Pulmonary artery endothelial cell (primary cell): Measurements from ENCODE around the gene LIMS4. TPM values are rescaled to one million over a fixed set of nuclear protein-coding genes. Genes with fewer than 3 reads are reported as not detected.
"Not testable (repeated sequence)": the region's sequence is repeated elsewhere in the genome, so short reads cannot be mapped to it uniquely, and the experiment has no call there.

Experiments
- DNase-seq: peaks from one replicate; pipeline ENCODE4 v3.0.0-alpha.2; 2011; ENCODE audit warnings: low read depth, low spot score
- total RNA-seq: library from RNA; depleted of rRNA; stranded (reverse); fragments of >200 nt; gene quantifications from 2 replicates; pipeline ENCODE4 v1.2.3, GENCODE V29; 2014

Gene LIMS4, protein sequence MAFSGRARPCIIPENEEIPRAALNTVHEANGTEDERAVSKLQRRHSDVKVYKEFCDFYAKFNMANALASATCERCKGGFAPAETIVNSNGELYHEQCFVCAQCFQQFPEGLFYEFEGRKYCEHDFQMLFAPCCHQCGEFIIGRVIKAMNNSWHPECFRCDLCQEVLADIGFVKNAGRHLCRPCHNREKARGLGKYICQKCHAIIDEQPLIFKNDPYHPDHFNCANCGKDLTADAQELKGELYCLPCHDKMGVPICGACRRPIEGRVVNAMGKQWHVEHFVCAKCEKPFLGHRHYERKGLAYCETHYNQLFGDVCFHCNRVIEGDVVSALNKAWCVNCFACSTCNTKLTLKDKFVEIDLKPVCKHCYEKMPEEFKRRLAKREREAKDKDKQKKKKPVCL
- total RNA-seq: 11.1 and 12.4 TPM in 2 replicates

GRCh38 chr2:110472171-110473058, at the start of gene LIMS4:
TSS of gene LIMS4 (minus strand) at chr2:110472816. CDS start at chr2:110472778, 38 bp downstream.
- not testable (repeated sequence) for DNase-seq

GRCh38 chr2:110499755-110500377, 27.2 kb upstream of the LIMS4 start:
- not testable (repeated sequence) for DNase-seq

GRCh38 chr2:110496027-110496426, 23.4 kb upstream of the LIMS4 start:
- not testable (repeated sequence) for DNase-seq

DNA sequence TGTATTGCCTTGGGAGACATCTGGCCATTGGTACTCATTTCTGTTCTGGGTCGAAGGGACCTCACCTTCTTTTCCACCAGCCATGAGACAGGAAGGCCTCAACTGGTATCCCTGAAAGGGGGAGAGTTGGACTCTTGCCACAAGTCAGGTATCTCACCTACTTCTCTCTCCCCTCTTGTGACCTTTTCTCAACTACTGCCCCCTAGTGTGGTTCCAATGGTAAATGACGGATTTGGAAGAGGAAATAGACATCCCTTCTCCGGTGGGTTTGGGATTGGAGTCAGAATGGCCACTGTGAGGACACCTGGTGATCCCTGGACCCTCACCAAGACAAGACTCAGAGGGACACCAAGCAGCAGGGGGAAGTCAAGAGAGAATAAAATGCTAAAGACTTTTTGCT, 21.9 kb upstream of the LIMS4 start:
- not testable (repeated sequence) for DNase-seq

GRCh38 chr2:110488991-110489390, 16.4 kb upstream of the LIMS4 start:
- DNase-seq: not testable (repeated sequence)

DNA sequence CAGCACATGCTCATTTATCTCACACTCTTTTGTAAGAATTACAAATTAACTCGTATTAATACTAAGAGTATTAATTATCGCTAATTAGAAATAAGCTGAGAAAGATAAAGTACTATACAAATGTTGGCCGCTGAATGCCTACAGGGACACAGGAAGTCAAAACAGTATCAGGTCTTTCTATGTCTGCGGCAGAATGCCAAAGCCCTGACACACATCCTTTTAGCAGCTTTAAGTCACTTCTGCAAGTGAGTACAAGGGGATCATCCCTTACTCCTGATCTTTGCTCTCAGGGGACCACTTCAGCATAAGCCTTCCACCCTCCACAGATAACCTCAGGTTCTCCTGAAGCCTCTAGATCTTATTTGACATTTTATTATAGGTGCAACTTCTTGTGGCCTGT, 10.1 kb upstream of the LIMS4 start:
- not testable (repeated sequence) for DNase-seq

GRCh38 chr2:110481200-110481599, 8.6 kb upstream of the LIMS4 start:
- not testable (repeated sequence) for DNase-seq

DNA sequence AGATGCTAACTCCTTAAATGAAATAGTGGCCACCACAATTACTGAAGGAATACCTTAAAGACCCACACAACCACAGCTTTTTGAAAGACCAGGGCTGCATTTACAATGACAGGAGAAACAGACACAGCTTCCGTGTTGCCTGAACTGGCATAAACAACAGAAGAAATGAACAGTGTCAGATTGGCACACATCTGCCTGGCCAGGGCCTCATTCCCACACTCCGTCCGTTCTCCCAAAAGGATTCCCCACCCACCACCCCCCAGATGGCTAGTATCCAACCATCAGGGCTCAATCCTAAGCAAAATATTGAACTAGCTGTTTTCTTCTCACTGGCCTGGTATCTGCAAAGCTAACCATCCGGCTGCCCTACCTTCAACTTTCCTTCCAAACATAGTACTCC, 7.5 kb upstream of the LIMS4 start:
- not testable (repeated sequence) for DNase-seq

DNA sequence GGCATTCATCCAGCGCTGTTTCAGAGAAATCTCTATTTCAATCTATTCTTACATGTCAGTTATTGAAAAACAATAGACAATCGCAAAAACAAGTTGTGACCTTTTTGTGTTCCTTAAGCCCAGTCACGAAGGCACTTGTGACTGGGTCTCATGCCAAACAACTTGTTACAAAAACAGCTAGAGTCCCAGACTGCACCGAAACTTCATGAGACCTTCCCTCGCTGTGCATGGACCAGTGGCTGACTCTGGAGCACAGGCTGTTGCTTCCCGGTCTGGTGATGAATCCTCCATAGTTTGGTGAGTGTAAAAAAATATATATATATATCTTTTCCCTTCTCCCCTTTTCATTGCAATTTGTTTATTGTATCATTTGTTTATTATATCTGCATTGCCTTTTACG, 4.8 kb upstream of the LIMS4 start:
- not testable (repeated sequence) for DNase-seq

DNA sequence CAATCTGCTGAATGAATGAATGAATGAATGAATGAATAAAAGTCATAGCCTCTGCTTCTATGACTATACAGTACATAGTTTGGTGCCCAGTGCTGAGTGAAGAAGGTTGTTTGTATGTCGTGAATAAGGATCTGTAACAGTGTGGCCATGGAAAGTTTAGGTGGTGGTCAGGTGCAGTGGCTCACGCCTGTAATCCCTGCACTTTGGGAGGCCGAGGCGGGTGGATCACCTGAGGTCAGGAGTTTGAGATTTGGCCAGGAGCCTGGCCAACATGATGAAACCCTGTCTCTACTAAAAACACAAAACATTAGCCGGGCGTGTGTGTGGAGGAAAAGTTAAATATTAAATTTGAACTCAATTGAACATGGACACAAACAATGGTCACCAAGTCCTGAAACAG, 4.3 kb upstream of the LIMS4 start:
- DNase-seq: not testable (repeated sequence)

- not testable (repeated sequence) for DNase-seq
These were observed 3.2 kb upstream of the LIMS4 start for GRCh38 chr2:110475627-110476359.

- DNase-seq: not testable (repeated sequence)
These were observed 2.3 kb upstream of the LIMS4 start for GRCh38 chr2:110474898-110475297.

GRCh38 chr2:110473059-110473358, 393 bp upstream of the LIMS4 start:
- not testable (repeated sequence) for DNase-seq

- not testable (repeated sequence) for DNase-seq
These were observed 3.7 kb downstream of the LIMS4 start for GRCh38 chr2:110468921-110469320.

- DNase-seq: not testable (repeated sequence)
These were observed 7.3 kb downstream of the LIMS4 start for GRCh38 chr2:110465312-110465711.

DNA sequence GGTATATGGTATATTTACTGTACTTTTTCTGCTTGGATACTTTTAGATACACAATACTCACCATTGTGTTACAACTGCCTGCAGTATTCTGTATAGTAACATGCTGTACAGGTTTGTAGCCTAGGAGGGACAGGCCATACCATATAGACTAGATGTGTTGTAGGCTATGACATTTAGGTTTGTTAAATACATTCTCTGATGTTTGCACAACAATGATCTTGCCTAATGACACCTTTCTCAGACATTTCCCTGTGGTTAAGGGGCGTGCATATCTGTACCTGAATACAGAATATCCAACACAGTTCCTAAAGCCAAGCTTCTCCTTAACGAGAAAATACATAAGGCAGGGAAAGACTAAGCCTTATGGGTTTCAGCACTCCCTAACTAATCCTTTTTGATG, 10.2 kb downstream of the LIMS4 start:
- not testable (repeated sequence) for DNase-seq

- DNase-seq: not testable (repeated sequence)
These were observed 12.3 kb downstream of the LIMS4 start for GRCh38 chr2:110460318-110460717.

- DNase-seq: not testable (repeated sequence)
These were observed 15.4 kb downstream of the LIMS4 start for GRCh38 chr2:110457214-110457590.

- not testable (repeated sequence) for DNase-seq
These were observed 16.1 kb downstream of the LIMS4 start for GRCh38 chr2:110456291-110457213.

GRCh38 chr2:110455080-110455670, 17.4 kb downstream of the LIMS4 start:
- not testable (repeated sequence) for DNase-seq
